Cardiac fibroblast (primary cell): ENCODE results near the gene KRT20.

ENCODE experiments used
- DNase-seq, 2 donors: peaks; one replicate each; pipeline versions ENCODE4 v3.0.0 to v3.0.0-alpha.2; 2010; ENCODE audit warnings: low read depth in 2 of 2
- H3K4me3 ChIP-seq, 2 donors: replicated peaks in 1 of 2; 1 replicate in 1 of 2; 2 replicates in 1 of 2; pipeline ENCODE4 v1.5.1; 2011; ENCODE audit warnings: low read depth in 2 of 2, low read length in 2 of 2, mild to moderate bottlenecking in 2 of 2, moderate library complexity in 1 of 2
- TF ChIP-seq, protein P1 (sequence below): IDR thresholded peaks from one replicate; pipeline ENCODE4 v1.5.1; 2011; ENCODE audit warnings: low read depth, mild to moderate bottlenecking, low read length, inconsistent platforms

The KRT20 gene

GRCh38 chr17:40883626-40884334 is 1.3 kb downstream of the KRT20 start:
- TF ChIP-seq, protein P1, sequence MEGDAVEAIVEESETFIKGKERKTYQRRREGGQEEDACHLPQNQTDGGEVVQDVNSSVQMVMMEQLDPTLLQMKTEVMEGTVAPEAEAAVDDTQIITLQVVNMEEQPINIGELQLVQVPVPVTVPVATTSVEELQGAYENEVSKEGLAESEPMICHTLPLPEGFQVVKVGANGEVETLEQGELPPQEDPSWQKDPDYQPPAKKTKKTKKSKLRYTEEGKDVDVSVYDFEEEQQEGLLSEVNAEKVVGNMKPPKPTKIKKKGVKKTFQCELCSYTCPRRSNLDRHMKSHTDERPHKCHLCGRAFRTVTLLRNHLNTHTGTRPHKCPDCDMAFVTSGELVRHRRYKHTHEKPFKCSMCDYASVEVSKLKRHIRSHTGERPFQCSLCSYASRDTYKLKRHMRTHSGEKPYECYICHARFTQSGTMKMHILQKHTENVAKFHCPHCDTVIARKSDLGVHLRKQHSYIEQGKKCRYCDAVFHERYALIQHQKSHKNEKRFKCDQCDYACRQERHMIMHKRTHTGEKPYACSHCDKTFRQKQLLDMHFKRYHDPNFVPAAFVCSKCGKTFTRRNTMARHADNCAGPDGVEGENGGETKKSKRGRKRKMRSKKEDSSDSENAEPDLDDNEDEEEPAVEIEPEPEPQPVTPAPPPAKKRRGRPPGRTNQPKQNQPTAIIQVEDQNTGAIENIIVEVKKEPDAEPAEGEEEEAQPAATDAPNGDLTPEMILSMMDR = no peak
- DNase-seq = no peak
- H3K4me3 ChIP-seq = no peak overlapping the region

DNA sequence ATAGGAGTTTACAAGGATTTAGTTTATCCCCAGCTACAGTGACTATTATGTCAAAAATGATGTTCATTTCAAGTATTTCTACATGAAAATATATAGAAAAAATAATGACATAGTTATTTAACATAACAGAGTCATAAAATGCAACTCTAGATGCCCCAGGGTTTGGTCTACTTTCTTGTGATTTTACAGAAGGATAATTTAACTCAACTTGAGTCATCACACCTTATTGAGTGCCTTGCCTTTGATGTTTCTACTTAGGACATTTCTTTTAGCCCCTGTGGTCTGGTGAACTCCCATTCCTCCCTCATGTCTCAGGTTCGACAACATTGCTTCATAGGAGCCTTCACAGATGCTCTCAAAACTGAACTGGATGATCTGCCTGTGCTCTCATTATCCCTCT is 2.0 kb downstream of the KRT20 start:
- no peak overlapping the region for H3K4me3 ChIP-seq
- TF ChIP-seq, protein P1 = no peak
- no peak for DNase-seq

DNA sequence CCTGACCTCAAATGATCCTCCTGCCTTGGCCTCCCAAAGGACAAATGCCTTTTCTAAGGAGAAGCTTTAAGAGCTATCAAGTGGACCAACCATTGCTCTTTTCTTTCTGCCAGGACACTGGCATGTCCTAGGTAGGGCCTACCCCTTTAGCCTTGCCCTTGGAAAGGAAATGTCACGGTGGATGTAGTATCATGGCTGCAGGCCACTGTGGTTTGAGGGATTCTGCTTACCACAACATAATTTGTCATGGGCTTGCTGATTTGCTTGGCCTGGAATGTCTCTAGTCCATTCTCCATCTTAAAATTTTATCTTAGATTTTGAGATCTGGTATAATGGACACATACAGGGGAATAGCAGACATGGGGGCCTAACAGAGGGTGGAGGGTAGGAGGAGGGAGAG is 6.0 kb downstream of the KRT20 start:
- TF ChIP-seq, protein P1 = no peak
- H3K4me3 ChIP-seq = no peak overlapping the region
- DNase-seq = no peak

DNA sequence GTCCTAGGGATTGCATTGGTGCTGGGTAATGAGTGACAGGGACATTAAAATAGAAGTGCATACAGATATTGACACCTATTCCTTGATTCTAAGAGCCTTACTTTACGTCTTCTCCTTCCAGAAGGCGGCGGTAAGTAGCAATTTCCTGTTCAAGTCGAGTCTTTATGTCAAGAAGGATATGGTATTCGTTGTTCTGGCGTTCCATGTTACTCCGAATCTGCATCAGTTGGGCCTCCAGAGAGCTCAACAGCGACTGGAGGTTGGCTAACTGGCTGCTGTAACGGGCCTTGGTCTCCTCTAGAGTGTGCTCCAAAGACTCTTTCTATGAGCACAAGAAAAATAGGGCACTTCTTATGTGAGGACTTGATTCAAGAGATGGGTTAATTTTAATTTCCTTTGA is 7.0 kb downstream of the KRT20 start:
- TF ChIP-seq, protein P1 = no peak
- no peak overlapping the region for H3K4me3 ChIP-seq
- DNase-seq = no peak

GRCh38 chr17:40873801-40874200 is 11.2 kb downstream of the KRT20 start:
- no peak overlapping the region for H3K4me3 ChIP-seq
- no peak for DNase-seq
- TF ChIP-seq, protein P1 = no peak

DNA sequence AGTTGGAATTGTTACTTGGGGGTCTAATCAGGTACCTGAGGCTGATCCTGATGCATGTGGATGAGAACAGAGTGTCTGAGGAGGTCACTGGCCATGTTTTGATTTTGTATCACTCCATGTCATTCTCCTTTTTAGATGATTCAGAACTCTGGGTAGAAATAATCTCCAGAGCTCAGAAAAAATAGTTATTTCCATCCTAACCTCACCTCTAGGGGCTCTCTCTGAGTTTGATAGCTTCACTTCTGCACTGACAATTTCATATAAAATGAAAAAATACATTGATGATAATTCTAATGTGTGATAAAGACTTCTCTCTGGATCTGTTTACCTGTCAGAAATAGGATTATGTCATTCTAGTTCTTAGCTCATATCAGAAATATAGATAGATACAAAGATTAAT is 11.8 kb downstream of the KRT20 start:
- no peak for DNase-seq
- H3K4me3 ChIP-seq = no peak overlapping the region

More for the DNA sequence above, 11.8 kb downstream of the KRT20 start:
- TF ChIP-seq, protein P1 = no peak
